GM23248 (cell line): ENCODE measurements around the gene LPIN1.

Experiments used
- EZH2 ChIP-seq: fragments of 200-600 bp; sonication (generic); IDR thresholded peaks from 2 replicates; pipeline ENCODE4 v1.6.1; 2018; ENCODE audit warnings: antibody characterized with exemption, mild to moderate bottlenecking; ENCODE audit not compliant: insufficient read depth, poor library complexity, severe bottlenecking
- EZH2phosphoT487 ChIP-seq: fragments of 200-600 bp; sonication (generic); IDR thresholded peaks from 2 replicates; pipeline ENCODE4 v1.6.1; 2018; ENCODE audit warnings: antibody characterized with exemption, moderate library complexity, mild to moderate bottlenecking, low read depth; ENCODE audit not compliant: insufficient read depth

DNA sequence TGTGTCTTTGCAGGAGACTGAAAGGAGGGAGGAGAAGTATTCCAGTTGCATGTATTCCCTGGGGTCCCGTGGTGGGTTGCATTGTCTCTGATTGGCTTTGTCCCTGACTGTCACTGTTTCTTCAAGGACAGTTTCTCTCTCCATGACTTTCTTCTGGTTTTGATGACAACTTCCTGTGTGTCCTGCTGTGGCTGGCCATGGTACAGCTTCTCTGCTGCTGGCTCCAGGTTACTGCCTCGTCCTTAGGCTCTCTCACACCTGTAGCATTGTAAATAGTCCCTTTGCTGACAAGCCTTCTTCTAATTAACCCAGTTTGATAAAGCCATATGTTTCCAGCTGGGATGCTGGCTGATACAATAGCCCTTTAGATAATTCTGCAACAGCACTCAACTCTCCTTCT lies 129.0 kb downstream of the LPIN1 start:
- TF ChIP-seq EZH2: no peak
- no peak for TF ChIP-seq EZH2phosphoT487
